ENCODE results near the gene ENTPD2.

The ENTPD2 gene

DNA sequence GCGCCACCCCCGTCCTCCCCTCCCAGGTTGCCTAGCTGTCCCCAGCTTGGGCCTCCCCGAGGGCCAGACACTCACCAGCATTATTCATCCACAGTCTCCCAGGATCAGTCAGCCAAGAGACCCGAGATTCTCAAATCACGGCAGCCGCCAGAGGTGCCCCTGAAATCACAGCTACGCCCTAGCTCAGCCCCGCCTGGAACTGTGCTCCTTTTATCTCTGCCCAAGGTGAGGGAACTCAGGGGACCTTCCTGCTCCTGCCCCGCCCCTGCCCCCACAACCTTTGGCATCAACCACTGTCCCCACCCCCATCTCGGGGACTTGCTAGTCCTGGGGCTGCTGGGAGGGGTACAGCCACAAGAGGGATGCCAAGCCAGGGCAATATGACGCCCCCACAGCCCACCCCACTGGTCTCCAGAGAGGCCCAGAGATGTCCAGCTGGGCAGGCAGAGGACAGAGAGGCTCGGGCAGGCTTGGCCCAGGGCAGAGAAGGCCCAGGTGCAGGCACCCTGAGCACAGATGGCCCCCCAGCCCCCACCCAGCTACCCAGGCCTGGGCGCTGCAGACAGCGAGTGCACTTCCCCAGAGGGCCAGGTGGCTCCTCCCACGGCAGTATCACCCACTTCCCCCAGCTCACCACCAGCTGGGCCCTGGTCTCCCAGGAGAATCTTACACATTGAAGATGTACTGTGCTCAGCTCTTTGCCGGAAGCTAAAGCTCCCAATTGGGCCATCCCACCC lies 21.8 kb downstream of the ENTPD2 start, which contains the start of gene FUT7:
FUT7 (minus strand) TSS at position 185 of the 737 bp plus-strand sequence; CDS start at position 88, 97 bp downstream.
- no peak for FAIRE-seq

DNA sequence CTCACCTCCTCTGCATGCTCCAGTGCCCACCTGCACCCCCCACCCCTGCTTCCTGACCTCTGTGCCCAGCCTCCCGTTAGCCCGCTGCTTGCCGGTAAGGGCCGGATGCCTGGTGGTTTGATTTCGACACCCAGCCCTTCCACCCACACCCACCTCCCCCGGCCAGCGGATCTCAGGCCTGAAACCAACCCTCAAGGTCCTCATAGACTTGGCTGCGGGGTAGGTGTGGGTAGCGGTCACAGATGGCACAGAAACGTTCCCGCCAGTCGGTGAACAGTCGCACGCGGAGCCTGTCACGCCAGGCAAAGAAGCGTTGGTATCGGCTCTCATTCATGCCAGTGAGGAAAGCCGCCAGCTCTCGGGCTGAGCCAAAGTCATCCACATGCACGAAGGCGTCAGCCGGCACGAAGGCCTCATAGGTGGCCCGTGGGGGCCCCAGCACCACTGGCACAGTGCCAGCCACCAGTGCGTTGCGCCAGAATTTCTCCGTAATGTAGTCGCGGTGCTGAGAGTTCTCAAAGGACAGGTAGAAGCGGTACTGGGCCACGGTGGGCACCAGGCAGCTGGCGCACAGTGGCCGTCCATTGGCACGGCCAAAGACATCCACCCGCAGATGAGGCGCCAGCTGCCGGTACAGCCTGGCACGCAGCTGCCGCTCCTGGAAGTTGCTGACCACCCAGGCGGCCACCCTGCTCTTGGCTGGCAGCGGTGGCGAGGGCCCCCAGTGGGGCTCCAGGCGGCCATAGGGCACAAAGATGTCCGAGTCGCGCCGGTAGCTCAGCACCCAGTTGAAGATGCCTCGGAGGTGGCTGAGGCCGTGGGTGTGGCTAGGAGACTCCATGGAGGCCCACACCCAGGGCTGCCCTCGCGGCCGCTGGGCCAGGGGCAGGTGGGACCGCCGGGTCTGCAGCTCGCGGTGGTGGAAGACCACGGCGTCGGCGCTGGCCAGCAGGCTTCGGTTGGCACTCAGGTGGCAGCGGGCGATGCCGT lies 23.0 kb downstream of the ENTPD2 start:
- FAIRE-seq = no peak
- peak; percentile 7 for DNase-seq (ENCODE audit: low spot score)

More for the DNA sequence above, 21.8 kb downstream of the ENTPD2 start, which contains the start of gene FUT7:
- DNase-seq (ENCODE audit: low spot score) = no peak

GRCh38 chr9:137030006-137030405 lies 23.9 kb downstream of the ENTPD2 start:
- no peak for FAIRE-seq
- DNase-seq (ENCODE audit: low spot score) = no peak

- FAIRE-seq (no peak), DNase-seq (ENCODE audit: low spot score) (peak; percentile 55)
These were observed 24.6 kb downstream of the ENTPD2 start for GRCh38 chr9:137029058-137029936.

DNA sequence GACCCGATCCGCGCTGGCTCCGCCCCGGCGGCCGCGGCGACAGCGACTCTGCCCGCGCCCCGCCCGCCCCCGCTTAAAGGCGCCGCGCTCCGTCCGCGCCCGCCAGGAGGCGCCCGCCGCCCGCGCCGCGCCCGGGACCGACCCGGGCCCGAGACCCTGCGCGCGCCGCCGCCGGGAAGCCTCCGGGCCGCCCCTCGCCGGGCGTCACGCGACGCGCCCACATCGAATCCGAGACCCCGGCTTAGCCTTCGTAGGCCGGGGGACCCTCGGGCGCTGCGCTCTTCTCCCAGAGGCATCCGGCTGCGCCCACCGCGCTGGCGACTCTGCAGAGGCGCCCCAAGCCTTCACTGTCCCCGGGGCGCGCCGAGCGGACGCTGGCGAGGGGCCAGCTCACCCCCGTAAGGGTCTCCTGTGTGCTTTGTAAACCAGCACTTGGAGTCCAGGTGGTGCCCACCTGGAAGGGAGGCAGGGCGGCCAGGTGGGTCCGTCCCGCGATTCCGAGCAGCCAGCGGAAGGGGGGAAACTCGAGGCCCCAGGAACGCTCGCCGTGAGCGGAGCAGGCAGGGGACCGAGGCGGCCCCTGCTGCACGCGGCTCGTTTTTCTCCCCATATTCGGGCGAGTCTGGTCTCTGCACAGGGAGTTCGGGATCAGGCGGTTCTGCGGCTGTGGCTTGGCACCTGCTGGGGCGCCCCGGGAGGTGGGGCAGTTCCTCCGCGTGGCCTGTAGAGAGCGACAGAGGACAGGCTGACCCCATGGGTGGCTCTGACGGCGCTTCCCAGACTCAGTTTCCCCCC lies 25.4 kb downstream of the ENTPD2 start:
- DNase-seq (ENCODE audit: low spot score) (peak; percentile 39), FAIRE-seq (no peak)

GRCh38 chr9:137027369-137028262 lies 26.2 kb downstream of the ENTPD2 start, which contains the start of gene ABCA2:
TSS of gene ABCA2 (minus strand) at chr9:137028237. CDS start at chr9:137028140, 97 bp downstream.
- peak; percentile 11 for DNase-seq (ENCODE audit: low spot score)
- FAIRE-seq = no peak

DNA sequence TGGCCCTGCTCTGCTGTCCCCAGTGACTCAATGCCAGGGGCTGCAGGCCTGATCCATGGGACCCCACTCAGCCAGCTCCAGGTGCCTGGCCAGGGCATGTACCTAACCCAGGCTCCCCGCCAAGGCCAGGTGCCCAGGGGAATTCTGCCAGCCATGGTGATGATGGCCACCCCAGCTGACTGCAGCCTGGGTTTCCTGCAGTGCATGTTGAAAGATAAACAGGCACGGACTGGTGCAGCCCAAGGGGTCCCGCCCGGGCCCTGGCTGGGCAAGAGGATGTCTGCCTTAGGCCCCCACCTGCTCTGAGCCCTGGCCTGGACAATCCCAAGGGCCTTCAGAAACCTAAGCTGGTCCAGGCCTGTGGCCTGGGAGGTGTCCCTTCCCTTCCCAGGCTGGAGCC lies 27.0 kb downstream of the ENTPD2 start:
- FAIRE-seq (no peak), DNase-seq (ENCODE audit: low spot score) (no peak)

- FAIRE-seq (no peak), DNase-seq (ENCODE audit: low spot score) (no peak)
These were observed 27.5 kb downstream of the ENTPD2 start for GRCh38 chr9:137026384-137026783.

DNA sequence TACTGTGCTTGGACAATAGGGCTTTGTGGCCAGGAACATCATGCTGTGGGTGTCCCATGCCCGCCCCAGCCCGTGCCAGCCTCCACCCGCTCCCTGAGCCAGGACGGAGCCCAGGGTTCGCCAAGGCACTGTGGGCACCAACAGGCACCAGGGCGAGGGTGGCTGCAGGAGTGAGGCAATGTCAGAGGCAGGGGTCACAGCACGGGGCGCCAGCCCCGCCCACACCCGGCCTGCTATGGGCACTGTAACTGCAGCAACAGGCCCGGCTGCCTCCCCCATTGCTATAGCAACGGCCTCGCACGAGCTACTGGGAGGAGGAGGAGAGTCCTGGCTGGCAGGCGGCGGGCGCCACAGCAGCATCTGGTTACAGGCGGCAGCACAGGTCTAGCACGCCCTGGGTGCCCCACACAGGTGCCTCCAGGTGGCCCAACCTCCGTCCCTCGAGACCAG lies 28.3 kb downstream of the ENTPD2 start:
- no peak for FAIRE-seq
- no peak for DNase-seq (ENCODE audit: low spot score)

GRCh38 chr9:137023583-137023991 lies 30.3 kb downstream of the ENTPD2 start:
- FAIRE-seq = no peak
- DNase-seq (ENCODE audit: low spot score) = no peak

DNA sequence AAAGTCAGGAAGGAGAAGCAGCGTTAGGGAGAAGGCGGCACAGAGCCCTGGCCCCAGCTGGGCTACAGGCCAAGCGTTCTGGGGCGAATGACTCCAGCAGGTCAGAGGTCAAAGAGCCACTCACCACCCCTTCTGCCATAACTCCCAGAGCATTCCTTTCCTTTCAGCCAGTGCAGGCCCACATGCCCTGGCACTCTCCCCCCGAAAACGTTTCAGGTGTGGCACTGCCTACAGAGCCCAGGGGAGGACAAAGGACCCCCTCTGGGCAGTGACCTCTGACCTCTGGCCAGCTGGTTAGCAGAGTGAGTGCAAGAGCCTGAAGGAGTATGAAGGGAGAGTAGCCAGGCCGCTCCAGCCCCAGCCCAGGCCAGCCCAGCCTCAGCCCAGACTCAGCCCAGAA lies 30.7 kb downstream of the ENTPD2 start:
- no peak for DNase-seq (ENCODE audit: low spot score)
- no peak for FAIRE-seq

GRCh38 chr9:137022662-137023008 lies 31.2 kb downstream of the ENTPD2 start:
- no peak for FAIRE-seq
- DNase-seq (ENCODE audit: low spot score) = no peak

DNA sequence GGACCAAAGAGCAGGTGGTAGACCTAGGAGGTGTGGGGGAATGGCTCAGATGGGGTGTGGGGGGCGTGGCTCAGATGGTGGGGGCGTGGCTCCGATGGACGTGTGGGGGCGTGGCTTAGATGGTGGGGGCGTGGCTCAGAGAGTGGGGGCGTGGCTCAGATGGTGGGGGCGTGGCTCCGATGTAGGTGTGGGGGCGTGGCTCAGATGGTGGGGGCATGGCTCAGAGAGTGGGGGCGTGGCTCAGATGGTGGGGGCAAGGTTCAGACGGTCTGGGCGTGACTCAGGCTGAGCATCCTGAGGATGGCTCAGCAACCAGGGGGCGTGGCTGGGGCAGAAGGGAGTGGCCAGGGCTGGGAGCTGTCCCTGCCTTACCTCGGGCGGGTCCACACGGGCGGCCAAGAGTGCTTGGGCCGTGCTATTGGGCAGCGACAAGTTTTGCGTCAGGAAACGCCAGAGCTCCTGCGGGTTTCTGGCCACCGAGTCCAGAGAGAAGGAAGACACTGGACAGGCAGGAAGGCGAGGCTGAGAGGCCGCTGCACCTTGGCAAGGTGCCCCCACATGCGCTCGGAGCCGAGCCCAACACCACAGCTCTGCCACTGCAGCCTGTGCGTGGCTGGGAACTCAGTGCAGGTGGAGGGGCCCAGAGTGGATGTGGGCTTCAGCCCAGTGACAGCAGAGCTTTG lies 31.7 kb downstream of the ENTPD2 start:
- DNase-seq (ENCODE audit: low spot score) = peak; percentile 74
- FAIRE-seq = peak; percentile 48

DNA sequence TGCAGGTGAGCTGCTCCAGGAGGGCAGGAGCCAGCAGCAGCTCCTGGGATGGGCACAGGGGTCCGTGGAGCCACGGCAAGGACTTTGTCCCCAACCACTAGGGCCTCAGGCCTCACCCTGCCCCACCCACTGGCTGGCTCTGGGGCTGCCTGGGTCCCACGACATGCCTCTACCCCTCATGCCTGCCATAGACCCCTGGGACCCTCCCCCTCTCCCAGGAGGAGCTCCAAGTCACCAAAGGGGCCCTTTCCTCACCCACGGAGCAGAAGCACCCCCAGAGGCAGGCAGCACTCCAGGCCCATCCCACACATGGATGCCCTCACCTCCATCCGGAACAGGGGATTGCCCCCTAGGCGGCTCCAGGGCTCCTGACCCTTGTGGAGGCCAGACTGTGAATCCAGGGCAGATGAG lies 32.3 kb downstream of the ENTPD2 start:
- FAIRE-seq = no peak
- no peak for DNase-seq (ENCODE audit: low spot score)

DNA sequence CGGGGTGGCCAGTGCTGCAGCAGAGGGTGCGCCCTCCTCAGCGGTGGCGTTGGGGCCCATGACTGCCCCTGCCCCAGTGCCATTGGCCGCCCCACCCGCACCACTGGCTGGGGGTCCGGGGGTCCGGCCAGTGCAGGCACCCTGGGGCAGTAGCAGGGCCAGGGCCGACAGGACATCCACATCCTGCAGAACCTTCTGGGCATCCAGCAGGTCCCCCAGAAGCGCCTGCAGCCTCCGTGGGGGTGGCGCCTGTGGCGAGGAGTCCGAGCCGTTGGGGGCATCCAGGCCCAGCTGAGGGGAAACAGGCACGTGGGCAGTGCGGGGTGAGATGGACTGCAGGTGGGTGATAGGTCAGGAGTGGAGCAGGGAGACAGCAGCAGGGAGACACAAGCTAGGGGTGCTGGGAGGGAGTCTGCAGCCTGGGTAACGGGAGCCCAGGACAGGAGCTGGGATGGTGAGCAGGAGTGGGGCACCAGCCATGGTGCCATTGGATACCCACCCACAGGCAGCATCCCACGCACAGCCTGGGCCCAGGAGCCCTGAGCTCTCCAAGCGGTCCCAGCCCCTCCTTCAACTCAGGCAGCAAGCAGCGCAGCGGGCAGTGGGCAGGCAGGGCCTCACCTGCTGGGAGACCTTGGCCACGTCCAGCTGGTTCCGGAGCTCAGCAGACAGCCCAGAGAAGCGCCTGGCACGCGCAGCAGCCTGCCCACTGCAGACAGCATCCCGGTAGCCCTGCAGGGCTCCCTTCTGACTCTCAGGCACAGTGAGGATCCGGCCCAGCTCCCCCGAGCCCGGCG lies 32.9 kb downstream of the ENTPD2 start:
- no peak for DNase-seq (ENCODE audit: low spot score)
- FAIRE-seq = no peak

DNA sequence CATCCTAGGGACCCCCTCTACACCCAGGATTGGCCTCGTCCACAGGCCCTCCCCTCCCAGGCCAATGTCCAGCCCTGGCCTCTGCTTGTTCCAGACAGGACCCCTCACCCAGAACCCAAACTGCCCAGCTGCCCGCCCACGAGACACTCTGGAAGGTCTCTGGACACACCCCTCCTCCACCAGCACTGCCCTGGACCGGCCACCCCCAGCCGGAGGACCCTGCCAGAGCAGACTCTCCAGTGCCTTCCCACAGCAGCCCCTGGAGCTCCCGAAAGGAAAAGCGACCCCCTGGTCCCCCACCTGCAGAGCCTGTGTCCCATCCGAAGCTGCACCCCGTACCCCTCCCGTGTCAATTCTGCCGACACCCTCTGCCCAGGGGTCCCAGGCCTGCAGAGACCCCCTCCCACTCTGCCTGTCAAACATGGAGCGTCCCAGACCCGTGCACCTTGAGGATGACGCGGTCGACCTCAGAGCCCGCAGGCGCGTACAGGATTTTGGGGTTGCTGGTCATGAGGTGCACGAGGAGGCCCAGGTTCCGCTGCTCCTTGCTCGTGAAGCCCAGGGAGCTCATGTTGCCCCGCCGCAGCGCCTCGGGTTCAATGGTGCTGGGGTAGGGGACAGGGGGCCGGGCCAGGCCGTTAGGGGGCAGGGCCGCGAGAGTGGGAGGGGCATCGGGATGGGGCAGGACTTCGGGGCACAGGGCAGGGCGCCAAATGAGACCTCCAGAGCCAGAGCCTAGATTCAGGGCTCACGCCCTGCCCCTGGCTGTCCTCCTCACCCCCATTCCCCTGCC lies 33.8 kb downstream of the ENTPD2 start:
- FAIRE-seq (no peak), DNase-seq (ENCODE audit: low spot score) (no peak)
